ENCODE measurements around the gene TIGIT. TPM values are rescaled to one million over a fixed set of nuclear protein-coding genes. Genes with fewer than 3 reads are reported as not detected.

Gene TIGIT
- polyA plus RNA-seq, 1 donor from 2014 or later, result 1.1 TPM

DNA sequence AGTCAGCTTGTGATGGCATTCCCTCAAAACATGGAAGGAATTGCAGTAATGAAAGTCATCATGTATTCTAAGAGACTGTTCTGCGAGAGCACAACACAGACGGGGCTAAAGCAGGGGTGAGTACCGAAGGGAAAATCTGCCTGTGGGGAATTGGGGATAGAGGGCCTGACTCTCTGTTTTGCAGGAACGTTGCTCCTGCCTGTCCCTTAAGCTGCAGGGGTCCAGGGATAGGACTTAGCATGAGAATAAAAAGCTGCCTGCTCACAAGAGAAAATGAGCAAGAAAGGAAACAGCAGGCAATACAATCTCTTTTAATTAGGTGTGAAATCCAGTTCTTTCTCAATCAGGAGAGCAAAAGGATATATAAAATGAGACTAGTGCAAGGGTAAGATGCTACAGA lies 62.2 kb downstream of the TIGIT start:
- H3K9ac ChIP-seq (ENCODE audit: low read length), result peak overlapping the region; percentile 13
- H3F3A ChIP-seq (ENCODE audit: insufficient read depth, low read length, poor library complexity, severe bottlenecking), result no peaks in the 10 kb centered on the region
- peaks cover 6% of the 10 kb centered on the region for H3K36me3 ChIP-seq (ENCODE audit: insufficient read depth, low read length)
- peak overlapping the region; percentile 41 for H3K4me3 ChIP-seq (ENCODE audit: low read length)
- H2AFZ ChIP-seq (ENCODE audit: low read depth, low read length), result no peak overlapping the region
- no peaks in the 10 kb centered on the region for H3K9me3 ChIP-seq (ENCODE audit: low read length)
- H3K79me2 ChIP-seq (replicated peaks; ENCODE audit: insufficient read depth, low read length), result peaks cover 3% of the 10 kb centered on the region
- H3K27ac ChIP-seq (ENCODE audit: low read length), result peak overlapping the region; percentile 22
- H3K9me2 ChIP-seq (ENCODE audit: insufficient read depth, low read length), result no peaks in the 10 kb centered on the region
- peak overlapping the region; percentile 15 for H3K4me2 ChIP-seq (ENCODE audit: low read length)
- no peak for TF ChIP-seq POLR2AphosphoS5 (IDR thresholded peaks at IDR 0.05)
- TF ChIP-seq, protein P1, sequence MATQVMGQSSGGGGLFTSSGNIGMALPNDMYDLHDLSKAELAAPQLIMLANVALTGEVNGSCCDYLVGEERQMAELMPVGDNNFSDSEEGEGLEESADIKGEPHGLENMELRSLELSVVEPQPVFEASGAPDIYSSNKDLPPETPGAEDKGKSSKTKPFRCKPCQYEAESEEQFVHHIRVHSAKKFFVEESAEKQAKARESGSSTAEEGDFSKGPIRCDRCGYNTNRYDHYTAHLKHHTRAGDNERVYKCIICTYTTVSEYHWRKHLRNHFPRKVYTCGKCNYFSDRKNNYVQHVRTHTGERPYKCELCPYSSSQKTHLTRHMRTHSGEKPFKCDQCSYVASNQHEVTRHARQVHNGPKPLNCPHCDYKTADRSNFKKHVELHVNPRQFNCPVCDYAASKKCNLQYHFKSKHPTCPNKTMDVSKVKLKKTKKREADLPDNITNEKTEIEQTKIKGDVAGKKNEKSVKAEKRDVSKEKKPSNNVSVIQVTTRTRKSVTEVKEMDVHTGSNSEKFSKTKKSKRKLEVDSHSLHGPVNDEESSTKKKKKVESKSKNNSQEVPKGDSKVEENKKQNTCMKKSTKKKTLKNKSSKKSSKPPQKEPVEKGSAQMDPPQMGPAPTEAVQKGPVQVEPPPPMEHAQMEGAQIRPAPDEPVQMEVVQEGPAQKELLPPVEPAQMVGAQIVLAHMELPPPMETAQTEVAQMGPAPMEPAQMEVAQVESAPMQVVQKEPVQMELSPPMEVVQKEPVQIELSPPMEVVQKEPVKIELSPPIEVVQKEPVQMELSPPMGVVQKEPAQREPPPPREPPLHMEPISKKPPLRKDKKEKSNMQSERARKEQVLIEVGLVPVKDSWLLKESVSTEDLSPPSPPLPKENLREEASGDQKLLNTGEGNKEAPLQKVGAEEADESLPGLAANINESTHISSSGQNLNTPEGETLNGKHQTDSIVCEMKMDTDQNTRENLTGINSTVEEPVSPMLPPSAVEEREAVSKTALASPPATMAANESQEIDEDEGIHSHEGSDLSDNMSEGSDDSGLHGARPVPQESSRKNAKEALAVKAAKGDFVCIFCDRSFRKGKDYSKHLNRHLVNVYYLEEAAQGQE (IDR thresholded peaks at IDR 0.05; ENCODE audit: borderline replicate concordance), result no peak
- TF ChIP-seq TAF1 (IDR thresholded peaks at IDR 0.05; ENCODE audit: low read depth), result no peak
- TF ChIP-seq EP300 (conservative IDR thresholded peaks at IDR 0.05; ENCODE audit: poor library complexity, severe bottlenecking), result no peak
- no peak for TF ChIP-seq RAD21 (conservative IDR thresholded peaks at IDR 0.05)
- no peak for TF ChIP-seq EZH2 (IDR thresholded peaks at IDR 0.05; ENCODE audit: borderline replicate concordance, insufficient read depth, low read length, poor library complexity, severe bottlenecking)
- TF ChIP-seq MXI1 (conservative IDR thresholded peaks at IDR 0.05; ENCODE audit: poor library complexity, severe bottlenecking), result no peak
- no peak for TF ChIP-seq SMC3 (conservative IDR thresholded peaks at IDR 0.05; ENCODE audit: poor library complexity)
- TF ChIP-seq, protein P2, sequence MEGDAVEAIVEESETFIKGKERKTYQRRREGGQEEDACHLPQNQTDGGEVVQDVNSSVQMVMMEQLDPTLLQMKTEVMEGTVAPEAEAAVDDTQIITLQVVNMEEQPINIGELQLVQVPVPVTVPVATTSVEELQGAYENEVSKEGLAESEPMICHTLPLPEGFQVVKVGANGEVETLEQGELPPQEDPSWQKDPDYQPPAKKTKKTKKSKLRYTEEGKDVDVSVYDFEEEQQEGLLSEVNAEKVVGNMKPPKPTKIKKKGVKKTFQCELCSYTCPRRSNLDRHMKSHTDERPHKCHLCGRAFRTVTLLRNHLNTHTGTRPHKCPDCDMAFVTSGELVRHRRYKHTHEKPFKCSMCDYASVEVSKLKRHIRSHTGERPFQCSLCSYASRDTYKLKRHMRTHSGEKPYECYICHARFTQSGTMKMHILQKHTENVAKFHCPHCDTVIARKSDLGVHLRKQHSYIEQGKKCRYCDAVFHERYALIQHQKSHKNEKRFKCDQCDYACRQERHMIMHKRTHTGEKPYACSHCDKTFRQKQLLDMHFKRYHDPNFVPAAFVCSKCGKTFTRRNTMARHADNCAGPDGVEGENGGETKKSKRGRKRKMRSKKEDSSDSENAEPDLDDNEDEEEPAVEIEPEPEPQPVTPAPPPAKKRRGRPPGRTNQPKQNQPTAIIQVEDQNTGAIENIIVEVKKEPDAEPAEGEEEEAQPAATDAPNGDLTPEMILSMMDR (IDR thresholded peaks at IDR 0.05; ENCODE audit: poor library complexity, severe bottlenecking), result no peak
- no peaks in the 10 kb centered on the region for H3K27me3 ChIP-seq (ENCODE audit: insufficient read depth, low read depth, low read length)
- no peaks in the 10 kb centered on the region for H4K20me1 ChIP-seq (ENCODE audit: insufficient read depth)

DNA sequence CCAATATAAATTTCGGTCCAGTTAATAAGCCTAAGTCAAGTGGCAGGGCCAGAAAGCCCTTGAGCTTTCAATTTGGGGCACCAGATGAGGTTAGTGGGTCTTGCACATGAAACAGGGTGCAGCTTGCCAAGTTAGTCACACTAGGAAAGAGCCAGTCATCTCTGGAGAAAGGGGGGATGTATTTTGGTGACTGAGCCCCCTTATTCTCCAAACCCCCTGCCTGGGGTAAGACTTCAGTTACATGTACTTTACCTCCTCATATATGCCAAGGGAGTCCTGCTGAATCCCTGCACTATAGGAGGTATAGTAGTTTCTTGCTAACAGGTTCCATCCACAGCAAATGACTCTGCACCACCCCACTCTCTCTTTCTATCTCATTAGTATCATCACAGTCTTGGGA lies 62.7 kb downstream of the TIGIT start:
- H2AFZ ChIP-seq (ENCODE audit: low read depth, low read length), result no peak overlapping the region
- H3K27ac ChIP-seq (ENCODE audit: low read length), result peak overlapping the region; percentile 22
- H3K27me3 ChIP-seq (ENCODE audit: insufficient read depth, low read depth, low read length), result no peaks in the 10 kb centered on the region
- H3K9ac ChIP-seq (ENCODE audit: low read length), result no peak overlapping the region
- H3K79me2 ChIP-seq (replicated peaks; ENCODE audit: insufficient read depth, low read length), result peaks cover 3% of the 10 kb centered on the region
- no peaks in the 10 kb centered on the region for H3K9me2 ChIP-seq (ENCODE audit: insufficient read depth, low read length)
- H3K4me2 ChIP-seq (ENCODE audit: low read length), result no peak overlapping the region
- H3F3A ChIP-seq (ENCODE audit: insufficient read depth, low read length, poor library complexity, severe bottlenecking), result no peaks in the 10 kb centered on the region
- no peaks in the 10 kb centered on the region for H3K9me3 ChIP-seq (ENCODE audit: low read length)
- TF ChIP-seq POLR2AphosphoS5 (IDR thresholded peaks at IDR 0.05), result no peak
- H3K36me3 ChIP-seq (ENCODE audit: insufficient read depth, low read length), result peaks cover 2% of the 10 kb centered on the region
- H3K4me3 ChIP-seq (ENCODE audit: low read length), result no peak overlapping the region
- H4K20me1 ChIP-seq (ENCODE audit: insufficient read depth), result no peaks in the 10 kb centered on the region

Other genes with a start within 250 kb of the TIGIT start
- gene CCDC191, start 237.5 kb upstream of the TIGIT start, polyA plus RNA-seq, result 14.9 and 18.8 TPM in 2 replicates
- 16.3 and 22.0 TPM in 2 replicates for gene QTRT2, start 237.3 kb upstream of the TIGIT start, polyA plus RNA-seq
- gene DRD3, start 115.0 kb upstream of the TIGIT start, polyA plus RNA-seq, result 0.18 TPM in 1 of 2 replicates, not detected in the other
- gene ZNF80, start 56.5 kb upstream of the TIGIT start, polyA plus RNA-seq, result 0.17 TPM in 1 of 2 replicates, not detected in the other

Measured in neural cell (in vitro differentiated cells).